Neural cell (in vitro differentiated cells): ENCODE data around the gene TMEM240. TPM values are rescaled to one million over a fixed set of nuclear protein-coding genes. Genes with fewer than 3 reads are reported as not detected.

ENCODE experiments used
- polyA plus RNA-seq: library from polyadenylated mRNA; depleted of rRNA; stranded (reverse); fragments of >200 nt; gene quantifications from 2 replicates; pipeline ENCODE4 v1.2.3, GENCODE V29; 2014

The TMEM240 gene
- polyA plus RNA-seq, 1 donor from 2014 or later, result 46.7 TPM

Other genes with a start within 250 kb of the TMEM240 start
- gene ACAP3, start 232.7 kb downstream of the TMEM240 start, polyA plus RNA-seq, result 186 and 230 TPM in 2 replicates
- 25.0 and 36.8 TPM in 2 replicates for gene PUSL1, start 232.0 kb downstream of the TMEM240 start, polyA plus RNA-seq
- 131 and 132 TPM in 2 replicates for gene INTS11, start 216.0 kb downstream of the TMEM240 start, polyA plus RNA-seq
- gene CPTP, start 215.8 kb downstream of the TMEM240 start, polyA plus RNA-seq, result 9.9 and 13.3 TPM in 2 replicates
- gene TAS1R3, start 209.3 kb downstream of the TMEM240 start, polyA plus RNA-seq, result 1.0 and 1.2 TPM in 2 replicates
- 100 and 102 TPM in 2 replicates for gene DVL1, start 191.2 kb downstream of the TMEM240 start, polyA plus RNA-seq
- 0.92 and 1.7 TPM in 2 replicates for gene MXRA8, start 182.1 kb downstream of the TMEM240 start, polyA plus RNA-seq
- gene AURKAIP1, start 165.4 kb downstream of the TMEM240 start, polyA plus RNA-seq, result 104 and 119 TPM in 2 replicates
- gene CCNL2, start 141.3 kb downstream of the TMEM240 start, polyA plus RNA-seq, result 696 and 734 TPM in 2 replicates
- gene MRPL20, start 133.3 kb downstream of the TMEM240 start, polyA plus RNA-seq, result 168 and 204 TPM in 2 replicates
- gene ANKRD65, start 119.3 kb downstream of the TMEM240 start, polyA plus RNA-seq, result 0.28 TPM in 1 of 2 replicates, not detected in the other
- 0.88 and 1.4 TPM in 2 replicates for gene VWA1, start 104.9 kb downstream of the TMEM240 start, polyA plus RNA-seq
- not detected in 2 replicates for gene ATAD3C, start 90.9 kb downstream of the TMEM240 start, polyA plus RNA-seq
- gene ATAD3B, start 68.9 kb downstream of the TMEM240 start, polyA plus RNA-seq, result 51.3 and 57.2 TPM in 2 replicates
- gene ATAD3A, start 28.5 kb downstream of the TMEM240 start, polyA plus RNA-seq, result 30.3 and 42.7 TPM in 2 replicates
- gene SSU72, start 34.2 kb upstream of the TMEM240 start, polyA plus RNA-seq, result 56.2 and 66.3 TPM in 2 replicates
- gene FNDC10, start 59.5 kb upstream of the TMEM240 start, polyA plus RNA-seq, result 4.5 and 6.2 TPM in 2 replicates
- 106 and 153 TPM in 2 replicates for gene MIB2, start 74.9 kb upstream of the TMEM240 start, polyA plus RNA-seq
- 0.98 and 4.3 TPM in 2 replicates for gene MMP23B, start 91.5 kb upstream of the TMEM240 start, polyA plus RNA-seq
- gene CDK11B, start 118.4 kb upstream of the TMEM240 start, polyA plus RNA-seq, result 9.6 and 13.7 TPM in 2 replicates
- gene SLC35E2B, start 152.2 kb upstream of the TMEM240 start, polyA plus RNA-seq, result 93.2 and 112 TPM in 2 replicates
- 19.3 and 20.2 TPM in 2 replicates for gene CDK11A, start 183.7 kb upstream of the TMEM240 start, polyA plus RNA-seq
- gene NADK, start 237.8 kb upstream of the TMEM240 start, polyA plus RNA-seq, result 38.5 and 55.5 TPM in 2 replicates